ENCODE data around the gene BIRC5.

The BIRC5 gene

GRCh38 chr17:78253946-78254672 is 40.1 kb downstream of the BIRC5 start:
- Histone ChIP-seq H3K27ac (peak overlapping the region; percentile 55), H3K27me3 (replicated peaks) (no peaks in the 10 kb centered on the region), H3K4me3 (ENCODE audit: low read depth, low read length) (peak overlapping the region; percentile 82), H3K36me3 (replicated peaks) (no peaks in the 10 kb centered on the region)
- in situ Hi-C loops (cut with HindIII; ENCODE audit: low pct_ligation_motif_present, low sequenced_read_pairs): no loop called here
- TF ChIP-seq CTCF (IDR thresholded peaks at IDR 0.05; ENCODE audit: low read depth, low read length, missing control alignments): no peak
- peak; percentile 65 for DNase-seq

GRCh38 chr17:78255029-78255656 is 41.1 kb downstream of the BIRC5 start:
- no peak overlapping the region for H3K27ac ChIP-seq
- H3K27me3 ChIP-seq (replicated peaks): no peaks in the 10 kb centered on the region
- no peak overlapping the region for H3K4me3 ChIP-seq (ENCODE audit: low read depth, low read length)
- in situ Hi-C loops (cut with HindIII; ENCODE audit: low pct_ligation_motif_present, low sequenced_read_pairs): no loop called here
- H3K36me3 ChIP-seq (replicated peaks): no peaks in the 10 kb centered on the region
- DNase-seq: no peak
- TF ChIP-seq CTCF (IDR thresholded peaks at IDR 0.05; ENCODE audit: low read depth, low read length, missing control alignments): no peak

GRCh38 chr17:78255953-78256706 is 42.1 kb downstream of the BIRC5 start:
- Histone ChIP-seq H3K27me3 (replicated peaks) (no peaks in the 10 kb centered on the region), H3K4me3 (ENCODE audit: low read depth, low read length) (no peak overlapping the region), H3K27ac (no peak overlapping the region), H3K36me3 (replicated peaks) (no peaks in the 10 kb centered on the region)
- in situ Hi-C loops (cut with HindIII; ENCODE audit: low pct_ligation_motif_present, low sequenced_read_pairs): no loop called here
- DNase-seq: no peak
- no peak for TF ChIP-seq CTCF (IDR thresholded peaks at IDR 0.05; ENCODE audit: low read depth, low read length, missing control alignments)

GRCh38 chr17:78256707-78257591 is 42.9 kb downstream of the BIRC5 start:
- in situ Hi-C loops (cut with HindIII; ENCODE audit: low pct_ligation_motif_present, low sequenced_read_pairs): no loop called here
- Histone ChIP-seq H3K27ac (no peak overlapping the region), H3K27me3 (replicated peaks) (no peaks in the 10 kb centered on the region), H3K36me3 (replicated peaks) (no peaks in the 10 kb centered on the region), H3K4me3 (ENCODE audit: low read depth, low read length) (no peak overlapping the region)
- no peak for TF ChIP-seq CTCF (IDR thresholded peaks at IDR 0.05; ENCODE audit: low read depth, low read length, missing control alignments)
- DNase-seq: no peak

GRCh38 chr17:78257810-78258322 is 43.8 kb downstream of the BIRC5 start:
- DNase-seq: peak; percentile 9
- TF ChIP-seq CTCF (IDR thresholded peaks at IDR 0.05; ENCODE audit: low read depth, low read length, missing control alignments): no peak
- no peaks in the 10 kb centered on the region for H3K36me3 ChIP-seq (replicated peaks)
- H3K4me3 ChIP-seq (ENCODE audit: low read depth, low read length): no peak overlapping the region
- no peaks in the 10 kb centered on the region for H3K27me3 ChIP-seq (replicated peaks)
- in situ Hi-C loops (cut with HindIII; ENCODE audit: low pct_ligation_motif_present, low sequenced_read_pairs): no loop called here
- H3K27ac ChIP-seq: no peak overlapping the region

Data from brain microvascular endothelial cell (primary cell).